ENCODE results near the gene RHBDL1.

DNA sequence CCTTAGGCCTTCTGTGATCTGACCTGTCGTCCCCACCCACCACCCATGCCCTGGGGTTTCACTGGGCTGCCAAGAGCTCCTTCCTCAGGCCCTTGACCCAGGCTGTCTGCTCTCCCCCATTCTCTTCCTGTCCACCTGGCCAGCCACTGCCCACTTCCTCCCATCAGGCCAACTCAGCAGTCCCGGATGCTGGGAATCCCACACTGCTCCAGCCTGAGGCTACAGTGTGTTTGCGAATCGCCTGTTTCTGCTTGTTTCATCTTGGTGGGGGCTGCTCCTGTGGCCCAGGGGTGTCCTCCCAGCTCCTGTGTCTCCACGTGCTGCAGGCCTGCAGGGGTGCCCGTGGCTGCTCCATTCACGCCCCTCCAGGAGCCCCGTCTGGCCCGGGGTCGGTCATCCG, 38.6 kb downstream of the RHBDL1 start:
- TF ChIP-seq, protein P1, sequence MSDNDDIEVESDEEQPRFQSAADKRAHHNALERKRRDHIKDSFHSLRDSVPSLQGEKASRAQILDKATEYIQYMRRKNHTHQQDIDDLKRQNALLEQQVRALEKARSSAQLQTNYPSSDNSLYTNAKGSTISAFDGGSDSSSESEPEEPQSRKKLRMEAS (IDR thresholded peaks at IDR 0.05) = no peak
- no peak for TF ChIP-seq TEAD4 (IDR thresholded peaks at IDR 0.05)

All from Ishikawa (cell line).